ENCODE measurements around the gene PLG.
"Not testable (repeated sequence)": the region's sequence is repeated elsewhere in the genome, so short reads cannot be mapped to it uniquely, and the experiment has no call there.

The PLG gene

DNA sequence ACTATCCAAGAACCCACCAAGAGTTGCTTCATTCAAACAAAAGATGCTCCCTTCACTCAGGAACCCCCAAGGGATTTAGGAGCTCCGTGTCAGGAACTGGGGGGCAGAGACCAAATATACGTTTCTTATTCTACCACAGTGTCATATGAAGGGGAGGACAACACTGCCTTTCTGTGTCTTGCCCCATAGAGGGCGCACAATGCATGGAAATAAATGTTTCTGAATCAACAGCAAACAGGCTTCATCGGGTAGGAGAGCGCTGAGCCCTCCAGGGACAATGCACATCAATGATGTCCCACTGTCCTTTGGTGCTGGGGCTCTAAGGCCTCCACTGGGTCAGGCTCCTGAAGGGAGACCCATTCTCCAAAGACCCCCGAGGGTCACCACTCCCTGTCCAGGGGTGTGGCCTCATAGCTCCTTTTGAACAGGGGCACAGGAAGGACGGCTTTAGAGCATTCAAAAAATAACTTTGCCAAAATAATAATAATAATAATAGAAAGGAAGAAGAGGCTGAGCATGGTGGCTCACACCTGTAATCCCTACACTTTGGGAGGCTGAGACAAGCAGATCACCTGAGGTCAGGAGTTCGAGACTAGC is 31.1 kb downstream of the PLG start:
- no peak overlapping the region for H3K4me3 ChIP-seq (ENCODE audit: low read length)

DNA sequence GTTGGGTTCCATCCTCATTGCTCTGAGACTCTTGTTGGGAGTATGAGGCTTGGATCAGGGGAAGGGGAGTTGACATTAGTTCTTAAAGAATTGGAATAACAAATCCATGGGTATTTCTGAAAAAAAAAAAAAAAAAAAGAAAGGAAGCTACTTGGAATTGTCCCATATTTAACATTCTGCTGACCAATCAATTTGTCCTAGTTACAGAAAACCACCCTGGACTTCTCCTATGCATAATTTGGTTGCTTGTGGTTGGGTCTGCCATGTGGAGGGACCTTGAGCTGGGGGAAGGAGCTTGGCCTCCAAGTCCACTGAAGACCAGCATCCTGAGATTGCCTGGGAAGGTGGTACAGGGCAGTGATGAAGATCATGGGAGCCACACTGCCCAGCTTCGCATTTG is 32.6 kb downstream of the PLG start:
- H3K27ac ChIP-seq (ENCODE audit: low read depth, low read length), result no peak overlapping the region
- H3K27me3 ChIP-seq (ENCODE audit: control insufficient read depth, insufficient read depth, low read length), result no peaks in the 10 kb centered on the region
- H3K4me1 ChIP-seq (ENCODE audit: control insufficient read depth, insufficient read depth, low read length), result no peaks in the 10 kb centered on the region
- no peak overlapping the region for H3K9ac ChIP-seq (ENCODE audit: low read length)
- no peaks in the 10 kb centered on the region for H3K36me3 ChIP-seq (ENCODE audit: control insufficient read depth, insufficient read depth, low read length)
- H3K4me3 ChIP-seq (ENCODE audit: low read length), result no peak overlapping the region

More for the DNA sequence above, 31.1 kb downstream of the PLG start:
- Histone ChIP-seq H3K27ac (ENCODE audit: low read depth, low read length) (no peak overlapping the region), H3K36me3 (ENCODE audit: control insufficient read depth, insufficient read depth, low read length) (no peaks in the 10 kb centered on the region), H3K4me1 (ENCODE audit: control insufficient read depth, insufficient read depth, low read length) (no peaks in the 10 kb centered on the region), H3K9ac (ENCODE audit: low read length) (no peak overlapping the region), H3K27me3 (ENCODE audit: control insufficient read depth, insufficient read depth, low read length) (no peaks in the 10 kb centered on the region)

DNA sequence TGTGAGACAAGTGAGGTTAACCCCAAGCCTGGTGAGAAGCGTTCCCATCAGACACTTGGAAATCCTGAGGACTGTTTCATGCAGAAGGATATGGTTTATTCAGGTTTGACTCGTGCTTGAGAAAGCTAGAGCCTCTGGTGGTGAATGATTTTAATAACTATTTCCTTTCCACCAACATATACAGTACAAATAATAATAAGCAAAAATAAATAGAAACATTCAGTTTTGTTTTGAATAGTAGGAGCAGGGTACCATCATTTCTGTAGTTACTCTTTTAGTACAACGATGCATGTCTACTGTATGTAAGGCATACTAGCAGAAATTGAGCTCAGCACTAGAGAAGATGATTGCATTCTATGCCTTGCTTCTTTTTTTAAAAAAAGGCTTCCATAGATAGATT is 33.5 kb downstream of the PLG start:
- H3K36me3 ChIP-seq (ENCODE audit: control insufficient read depth, insufficient read depth, low read length), result no peaks in the 10 kb centered on the region
- H3K27me3 ChIP-seq (ENCODE audit: control insufficient read depth, insufficient read depth, low read length), result no peaks in the 10 kb centered on the region
- H3K9ac ChIP-seq (ENCODE audit: low read length), result no peak overlapping the region
- H3K4me3 ChIP-seq (ENCODE audit: low read length), result no peak overlapping the region
- no peaks in the 10 kb centered on the region for H3K4me1 ChIP-seq (ENCODE audit: control insufficient read depth, insufficient read depth, low read length)
- H3K27ac ChIP-seq (ENCODE audit: low read depth, low read length), result no peak overlapping the region

DNA sequence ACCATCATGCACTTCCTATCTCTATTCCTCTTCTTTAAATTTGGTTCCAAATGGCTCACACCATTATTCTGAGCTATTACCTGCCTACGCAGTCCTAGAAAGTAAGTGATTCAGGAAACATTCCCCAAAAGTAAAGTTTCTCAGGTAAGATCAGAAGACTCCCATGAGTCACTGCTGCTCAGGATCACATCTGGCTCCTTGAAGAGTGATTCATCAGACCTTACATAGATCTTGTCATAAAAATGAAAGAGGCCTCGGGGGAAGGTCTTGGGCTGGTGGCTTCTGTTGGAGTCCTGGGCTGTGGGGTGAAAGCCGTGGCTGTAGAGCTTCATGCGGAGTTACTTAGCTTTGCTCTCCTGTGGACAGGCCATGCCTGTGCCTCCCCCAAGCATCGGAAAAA is 35.9 kb downstream of the PLG start:
- H3K4me1 ChIP-seq (ENCODE audit: control insufficient read depth, insufficient read depth, low read length), result no peaks in the 10 kb centered on the region
- no peaks in the 10 kb centered on the region for H3K27me3 ChIP-seq (ENCODE audit: control insufficient read depth, insufficient read depth, low read length)
- H3K9ac ChIP-seq (ENCODE audit: low read length), result no peak overlapping the region
- no peak overlapping the region for H3K4me3 ChIP-seq (ENCODE audit: low read length)
- H3K27ac ChIP-seq (ENCODE audit: low read depth, low read length), result no peak overlapping the region
- no peaks in the 10 kb centered on the region for H3K36me3 ChIP-seq (ENCODE audit: control insufficient read depth, insufficient read depth, low read length)

DNA sequence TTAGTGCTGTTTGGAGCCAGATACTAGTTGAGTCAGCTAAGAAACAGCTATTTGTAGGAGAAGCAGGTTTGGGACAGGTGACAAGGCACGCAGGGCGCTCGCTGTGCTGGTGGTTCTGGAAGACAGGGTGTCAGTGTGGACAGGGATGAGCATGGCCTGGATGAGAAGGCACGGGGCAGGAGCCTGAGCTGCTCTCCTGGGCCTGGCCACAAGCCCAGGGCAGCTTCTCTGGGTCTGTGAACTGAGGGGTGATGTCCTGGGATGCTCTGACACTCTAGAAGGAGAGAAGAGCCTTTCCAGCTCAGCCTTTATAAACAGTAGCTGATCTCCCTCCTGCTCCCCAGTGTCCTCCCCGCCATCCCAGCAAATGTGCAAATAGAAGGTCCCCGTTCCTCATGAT is 37.9 kb downstream of the PLG start:
- Histone ChIP-seq H3K4me1 (ENCODE audit: control insufficient read depth, insufficient read depth, low read length) (no peaks in the 10 kb centered on the region), H3K4me3 (ENCODE audit: low read length) (no peak overlapping the region), H3K9ac (ENCODE audit: low read length) (no peak overlapping the region), H3K27ac (ENCODE audit: low read depth, low read length) (no peak overlapping the region), H3K27me3 (ENCODE audit: control insufficient read depth, insufficient read depth, low read length) (no peaks in the 10 kb centered on the region), H3K36me3 (ENCODE audit: control insufficient read depth, insufficient read depth, low read length) (no peaks in the 10 kb centered on the region)

DNA sequence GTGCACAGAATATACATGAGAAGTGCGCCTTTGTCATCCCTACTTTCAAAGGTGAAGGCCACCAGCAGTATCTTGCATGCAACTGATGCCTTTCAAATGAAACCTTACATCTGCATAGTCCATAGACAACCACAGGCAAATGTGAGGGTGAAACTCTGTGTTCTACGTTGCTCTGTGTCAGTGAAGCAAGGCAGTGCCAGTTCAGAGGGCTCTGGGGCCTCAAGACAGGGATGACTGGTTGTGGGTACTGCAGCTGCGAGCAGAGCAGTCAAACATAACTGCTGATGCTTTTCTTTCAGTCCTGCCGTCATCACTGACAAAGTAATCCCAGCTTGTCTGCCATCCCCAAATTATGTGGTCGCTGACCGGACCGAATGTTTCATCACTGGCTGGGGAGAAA is 39.0 kb downstream of the PLG start:
- H3K36me3 ChIP-seq (ENCODE audit: control insufficient read depth, insufficient read depth, low read length); H3K27ac ChIP-seq (ENCODE audit: low read depth, low read length); H3K4me3 ChIP-seq (ENCODE audit: low read length); H3K4me1 ChIP-seq (ENCODE audit: control insufficient read depth, insufficient read depth, low read length); H3K27me3 ChIP-seq (ENCODE audit: control insufficient read depth, insufficient read depth, low read length); H3K9ac ChIP-seq (ENCODE audit: low read length): not testable (repeated sequence)

DNA sequence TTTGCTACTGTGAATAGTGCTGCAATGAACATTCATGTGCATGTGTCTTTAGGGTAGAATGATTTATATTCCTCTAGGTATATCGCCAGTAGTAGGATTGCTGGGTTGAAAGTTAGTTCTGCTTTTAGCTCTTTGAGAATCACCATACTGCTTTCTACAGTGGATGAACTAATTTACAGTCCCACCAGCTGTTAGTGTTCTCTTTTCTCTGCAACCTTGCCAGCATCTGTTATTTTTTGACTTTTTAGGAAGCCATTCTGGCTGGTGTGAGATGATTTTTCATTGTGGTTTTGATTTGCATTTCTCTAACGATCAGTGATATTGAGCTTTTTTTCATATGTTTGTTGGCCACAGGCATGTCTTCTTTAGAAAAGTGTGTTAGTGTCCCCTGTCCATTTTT is 40.0 kb downstream of the PLG start:
- Histone ChIP-seq H3K27me3 (ENCODE audit: control insufficient read depth, insufficient read depth, low read length) (no peaks in the 10 kb centered on the region), H3K4me3 (ENCODE audit: low read length) (no peak overlapping the region), H3K36me3 (ENCODE audit: control insufficient read depth, insufficient read depth, low read length) (no peaks in the 10 kb centered on the region), H3K4me1 (ENCODE audit: control insufficient read depth, insufficient read depth, low read length) (no peaks in the 10 kb centered on the region), H3K27ac (ENCODE audit: low read depth, low read length) (no peak overlapping the region), H3K9ac (ENCODE audit: low read length) (no peak overlapping the region)

DNA sequence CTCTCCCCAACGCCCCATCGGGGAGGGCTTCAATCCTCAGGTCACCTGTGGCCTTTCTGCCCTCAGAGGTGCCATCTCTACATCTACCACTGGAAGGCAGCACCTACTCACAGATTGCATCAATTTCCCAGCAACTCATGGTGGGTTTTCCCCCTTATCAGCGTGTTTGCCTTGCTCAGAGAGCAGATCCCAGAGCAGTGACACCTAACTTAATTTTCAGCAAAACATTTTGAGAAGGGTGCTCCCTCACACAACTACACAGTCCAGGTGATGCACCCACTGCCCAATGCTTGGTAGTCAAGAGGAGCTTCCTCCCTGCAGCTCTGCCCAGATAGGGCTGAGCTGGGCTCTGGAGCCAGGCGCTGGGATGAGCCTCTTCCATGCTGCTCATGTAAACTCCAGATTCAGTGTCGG is 48.2 kb downstream of the PLG start:
- H3K36me3 ChIP-seq (ENCODE audit: control insufficient read depth, insufficient read depth, low read length), result no peaks in the 10 kb centered on the region
- H3K27ac ChIP-seq (ENCODE audit: low read depth, low read length), result no peak overlapping the region
- H3K4me1 ChIP-seq (ENCODE audit: control insufficient read depth, insufficient read depth, low read length), result no peaks in the 10 kb centered on the region
- no peak overlapping the region for H3K9ac ChIP-seq (ENCODE audit: low read length)
- peaks cover 3% of the 10 kb centered on the region for H3K27me3 ChIP-seq (ENCODE audit: control insufficient read depth, insufficient read depth, low read length)
- no peak overlapping the region for H3K4me3 ChIP-seq (ENCODE audit: low read length)

DNA sequence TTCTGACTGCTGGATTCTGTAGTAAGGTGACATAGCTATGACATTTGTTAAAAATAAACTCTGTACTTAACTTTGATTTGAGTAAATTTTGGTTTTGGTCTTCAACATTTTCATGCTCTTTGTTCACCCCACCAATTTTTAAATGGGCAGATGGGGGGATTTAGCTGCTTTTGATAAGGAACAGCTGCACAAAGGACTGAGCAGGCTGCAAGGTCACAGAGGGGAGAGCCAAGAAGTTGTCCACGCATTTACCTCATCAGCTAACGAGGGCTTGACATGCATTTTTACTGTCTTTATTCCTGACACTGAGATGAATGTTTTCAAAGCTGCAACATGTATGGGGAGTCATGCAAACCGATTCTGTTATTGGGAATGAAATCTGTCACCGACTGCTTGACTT is 51.2 kb downstream of the PLG start:
- not testable (repeated sequence) for H3K9ac ChIP-seq (ENCODE audit: low read length); H3K27me3 ChIP-seq (ENCODE audit: control insufficient read depth, insufficient read depth, low read length); H3K27ac ChIP-seq (ENCODE audit: low read depth, low read length); H3K4me1 ChIP-seq (ENCODE audit: control insufficient read depth, insufficient read depth, low read length); H3K4me3 ChIP-seq (ENCODE audit: low read length); H3K36me3 ChIP-seq (ENCODE audit: control insufficient read depth, insufficient read depth, low read length)

DNA sequence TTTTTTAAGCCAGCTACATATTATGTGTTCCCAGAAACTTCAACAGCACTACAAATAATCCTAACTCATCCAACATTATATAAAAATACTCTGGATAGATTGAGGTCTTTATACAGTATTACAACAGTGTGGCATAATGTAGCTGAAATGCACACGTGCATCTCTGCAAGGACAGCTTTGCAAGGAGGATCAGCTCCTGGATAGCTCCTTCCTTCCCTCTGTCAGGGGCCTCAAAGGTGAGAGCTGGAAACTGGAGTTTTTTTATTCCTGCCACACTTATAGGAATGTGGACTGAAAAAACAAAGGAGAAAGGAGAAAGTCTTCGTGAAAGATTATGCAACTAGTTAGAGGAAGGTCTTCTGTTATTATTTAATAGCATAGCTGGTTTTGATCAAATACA is 53.1 kb downstream of the PLG start:
- Histone ChIP-seq H3K36me3 (ENCODE audit: control insufficient read depth, insufficient read depth, low read length) (no peaks in the 10 kb centered on the region), H3K27ac (ENCODE audit: low read depth, low read length) (no peak overlapping the region), H3K27me3 (ENCODE audit: control insufficient read depth, insufficient read depth, low read length) (peaks cover under 1% of the 10 kb centered on the region), H3K9ac (ENCODE audit: low read length) (no peak overlapping the region), H3K4me3 (ENCODE audit: low read length) (no peak overlapping the region), H3K4me1 (ENCODE audit: control insufficient read depth, insufficient read depth, low read length) (no peaks in the 10 kb centered on the region)

DNA sequence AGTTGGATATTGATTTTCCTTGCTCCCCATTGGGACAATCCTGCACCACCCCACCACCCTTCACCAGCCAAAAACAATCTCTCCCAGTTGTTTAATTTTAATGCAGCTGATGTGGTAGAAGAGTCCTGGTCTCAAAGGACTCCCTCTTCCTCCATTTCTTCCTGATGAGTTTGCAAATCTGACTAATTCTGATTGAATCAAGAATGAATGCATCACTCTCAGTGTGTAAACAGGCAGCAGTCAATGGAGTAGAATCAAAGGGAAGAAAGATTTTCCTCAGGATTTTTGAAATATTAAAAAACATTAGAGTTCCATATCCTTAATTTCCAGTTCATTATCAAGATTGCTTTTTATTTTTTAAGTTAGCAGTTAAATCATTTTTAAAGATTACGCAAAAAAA is 54.0 kb downstream of the PLG start:
- H3K36me3 ChIP-seq (ENCODE audit: control insufficient read depth, insufficient read depth, low read length), result no peaks in the 10 kb centered on the region
- no peak overlapping the region for H3K27ac ChIP-seq (ENCODE audit: low read depth, low read length)
- no peaks in the 10 kb centered on the region for H3K4me1 ChIP-seq (ENCODE audit: control insufficient read depth, insufficient read depth, low read length)
- H3K4me3 ChIP-seq (ENCODE audit: low read length), result no peak overlapping the region
- H3K9ac ChIP-seq (ENCODE audit: low read length), result no peak overlapping the region
- H3K27me3 ChIP-seq (ENCODE audit: control insufficient read depth, insufficient read depth, low read length), result no peaks in the 10 kb centered on the region

DNA sequence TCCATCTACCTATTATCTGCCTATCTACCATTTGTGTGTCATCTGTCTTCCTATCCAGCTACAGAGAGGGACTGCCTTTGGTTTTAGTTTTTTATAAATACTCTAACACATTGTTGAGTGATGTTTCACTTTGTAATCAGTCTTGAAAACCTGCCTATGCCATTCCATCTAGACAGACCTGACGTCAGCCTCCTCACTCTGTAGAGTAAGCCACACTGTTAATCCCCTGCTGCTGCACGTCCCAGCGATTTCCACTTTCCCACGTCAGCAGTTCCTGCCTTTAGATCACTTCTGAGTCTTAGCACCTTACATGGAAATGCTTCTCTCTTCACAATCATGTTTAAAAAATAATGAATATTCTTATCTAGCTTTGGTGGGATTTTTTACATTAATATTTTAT is 54.8 kb downstream of the PLG start:
- Histone ChIP-seq H3K9ac (ENCODE audit: low read length) (no peak overlapping the region), H3K27ac (ENCODE audit: low read depth, low read length) (no peak overlapping the region), H3K4me1 (ENCODE audit: control insufficient read depth, insufficient read depth, low read length) (no peaks in the 10 kb centered on the region), H3K27me3 (ENCODE audit: control insufficient read depth, insufficient read depth, low read length) (no peaks in the 10 kb centered on the region), H3K4me3 (ENCODE audit: low read length) (no peak overlapping the region), H3K36me3 (ENCODE audit: control insufficient read depth, insufficient read depth, low read length) (no peaks in the 10 kb centered on the region)

DNA sequence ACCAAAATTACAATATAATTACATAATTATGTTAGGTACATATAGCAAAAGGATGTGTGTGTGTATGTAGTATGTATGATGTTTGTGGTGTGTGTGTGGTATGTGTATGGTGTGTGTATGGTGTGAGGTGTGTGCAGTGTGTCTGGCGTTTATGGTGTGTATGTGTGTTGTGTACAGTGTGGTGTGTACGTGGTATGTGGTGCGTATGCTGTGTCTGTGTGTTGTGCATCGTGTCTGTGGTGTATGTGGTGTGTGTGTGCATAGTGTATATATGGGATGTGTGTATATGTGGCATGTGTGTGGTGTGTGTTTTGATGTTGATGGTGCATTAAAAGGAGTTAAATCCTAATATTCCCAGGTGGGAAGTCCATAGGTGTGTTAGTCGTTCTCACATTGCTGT is 62.8 kb downstream of the PLG start:
- H3K4me1 ChIP-seq (ENCODE audit: control insufficient read depth, insufficient read depth, low read length), result peaks cover 4% of the 10 kb centered on the region

More for the DNA sequence above, 62.8 kb downstream of the PLG start:
- no peak overlapping the region for H3K4me3 ChIP-seq (ENCODE audit: low read length)
- no peaks in the 10 kb centered on the region for H3K36me3 ChIP-seq (ENCODE audit: control insufficient read depth, insufficient read depth, low read length)
- no peaks in the 10 kb centered on the region for H3K27me3 ChIP-seq (ENCODE audit: control insufficient read depth, insufficient read depth, low read length)
- H3K9ac ChIP-seq (ENCODE audit: low read length), result no peak overlapping the region
- H3K27ac ChIP-seq (ENCODE audit: low read depth, low read length), result no peak overlapping the region
